Fibroblast of upper back skin (primary cell): ENCODE measurements around the gene HSF2BP.
A peak's percentile ranks its signal among the peaks of the same experiment; 100 is the strongest.

Experiments used
- DNase-seq: peaks from one replicate; pipeline ENCODE4 v3.0.0-alpha.2; 2013

HSF2BP gene

GRCh38 chr21:43648171-43648570 is 11.1 kb downstream of the HSF2BP start:
- DNase-seq = no peak

DNA sequence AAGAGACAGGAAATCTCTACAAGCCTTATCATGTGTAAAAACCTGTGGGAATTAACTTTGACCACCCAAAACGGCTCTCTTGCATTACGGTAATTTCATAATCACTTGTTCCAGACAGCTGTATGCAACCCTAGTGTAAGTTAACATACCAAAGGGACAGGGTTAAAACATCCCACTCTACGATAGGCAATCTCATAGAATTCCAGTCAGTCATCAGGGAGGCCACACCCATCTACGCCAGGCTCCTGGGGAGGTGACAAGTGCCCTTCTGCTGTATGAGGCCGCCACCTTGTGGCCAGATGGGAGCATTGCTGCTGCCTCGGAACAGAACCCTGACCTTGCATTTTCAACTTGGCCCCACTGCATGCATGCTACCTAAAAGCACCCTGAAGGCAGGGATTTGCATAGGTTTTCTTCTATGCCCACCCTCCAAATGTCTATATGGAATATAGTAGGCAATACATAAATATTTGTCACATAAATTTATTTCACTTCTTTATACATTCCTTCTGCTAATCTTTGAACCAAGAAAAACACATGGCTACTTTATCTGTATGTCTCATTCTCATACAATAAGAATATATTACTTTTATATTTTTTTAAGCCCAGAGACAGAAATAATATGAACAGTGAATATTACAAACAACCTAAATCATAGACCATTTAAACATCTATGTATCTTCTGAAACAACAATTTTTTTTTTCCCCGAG is 12.6 kb downstream of the HSF2BP start:
- peak; percentile 93 for DNase-seq

DNA sequence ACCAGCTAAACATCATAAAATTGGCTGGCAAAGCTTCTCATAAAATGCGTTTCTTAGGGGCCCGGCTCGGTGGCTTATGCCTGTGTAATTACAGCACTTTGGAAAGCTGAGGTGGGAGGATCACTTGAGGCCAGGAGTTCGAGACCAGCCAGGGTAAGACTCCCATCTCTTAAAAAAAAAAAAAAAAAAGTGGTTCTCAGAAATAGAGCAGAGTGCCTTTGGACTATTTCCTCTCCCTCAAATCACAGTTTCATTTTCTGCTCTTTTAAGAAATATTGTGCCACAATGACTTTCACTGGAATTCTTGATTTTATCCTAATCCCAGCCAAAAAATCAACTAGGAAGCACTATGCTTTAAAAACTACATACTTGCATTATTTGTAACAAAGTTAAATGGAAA is 13.3 kb downstream of the HSF2BP start:
- no peak for DNase-seq

GRCh38 chr21:43645136-43645891 is 14.0 kb downstream of the HSF2BP start:
- DNase-seq = peak; percentile 85

GRCh38 chr21:43644609-43645008 is 14.7 kb downstream of the HSF2BP start:
- peak; percentile 38 for DNase-seq

- no peak for DNase-seq
Measured at GRCh38 chr21:43644071-43644470, 15.2 kb downstream of the HSF2BP start.

DNA sequence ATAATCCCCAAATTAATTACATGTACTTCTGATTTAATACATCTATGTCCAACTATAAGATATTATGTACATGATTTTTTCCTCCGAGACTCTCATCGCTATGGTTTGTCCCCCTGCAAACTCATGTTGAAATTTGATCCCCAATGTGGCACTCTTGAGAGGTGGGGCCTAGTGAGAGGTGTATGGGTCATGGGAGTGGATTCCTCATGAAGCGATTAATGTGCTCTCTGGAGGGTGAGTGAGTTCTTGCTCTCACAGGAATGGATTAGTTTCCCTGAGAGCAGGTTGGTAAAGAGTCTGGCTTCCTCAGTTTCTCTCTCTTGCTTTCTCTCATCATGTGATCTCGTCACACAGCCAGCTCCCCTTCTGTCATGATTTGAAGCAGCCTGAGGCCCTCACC is 16.1 kb downstream of the HSF2BP start:
- no peak for DNase-seq

DNA sequence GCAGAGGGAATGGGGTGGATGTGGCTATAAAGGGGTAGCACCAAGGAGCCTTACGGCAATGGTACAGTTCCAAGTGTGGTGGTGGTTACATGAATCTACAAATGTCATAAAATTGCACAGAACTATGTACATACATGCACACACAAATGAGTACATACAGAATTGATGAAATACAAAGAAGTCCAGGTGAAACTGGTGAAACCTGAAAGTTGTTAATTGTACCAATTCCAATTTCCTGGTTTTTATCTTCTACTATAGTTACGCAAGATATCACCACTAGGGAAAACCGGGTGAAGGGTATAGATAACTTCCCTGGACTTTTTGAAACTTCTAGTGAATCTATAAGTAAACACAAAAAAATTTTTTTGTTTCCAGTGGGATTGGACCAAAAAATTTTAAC is 18.9 kb downstream of the HSF2BP start:
- DNase-seq = no peak

DNA sequence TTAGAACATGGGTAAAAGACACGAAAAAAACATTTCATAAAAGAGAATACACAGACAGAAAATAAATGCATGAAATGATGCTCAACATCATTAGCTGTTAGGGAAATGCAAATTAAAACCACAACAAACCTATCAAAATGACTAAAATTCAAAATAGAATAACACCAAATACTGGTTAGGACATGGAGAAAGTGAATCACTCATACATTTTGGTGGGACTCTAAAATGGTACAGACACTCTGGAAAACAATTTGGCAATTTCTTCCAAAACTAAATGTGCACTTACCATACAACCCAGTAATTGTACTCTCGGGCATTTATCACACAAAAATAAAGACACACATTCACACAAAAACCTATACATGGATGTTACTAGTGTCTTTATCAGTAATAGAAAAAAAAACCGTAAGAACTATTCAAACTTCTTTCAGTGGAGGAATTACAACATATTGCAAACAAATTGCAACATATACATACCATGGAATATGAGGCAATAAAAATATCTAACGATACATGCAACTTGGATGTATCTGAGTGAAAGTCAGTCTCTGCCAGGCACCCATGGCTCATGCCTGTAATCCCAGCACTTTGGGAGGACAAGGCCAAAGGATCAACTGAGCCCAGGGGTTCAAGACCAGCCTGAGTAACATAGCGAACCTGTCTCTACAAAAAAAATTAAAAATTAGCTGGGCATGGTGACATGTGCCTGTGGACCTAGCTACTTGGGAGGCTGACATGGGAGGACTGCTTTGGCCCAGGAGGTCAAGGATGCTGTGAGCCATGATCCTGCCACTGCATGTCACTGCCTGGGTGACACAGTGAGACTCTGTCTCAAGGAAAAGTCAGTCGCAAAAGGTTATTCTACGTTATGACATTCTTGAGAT is 19.6 kb downstream of the HSF2BP start:
- DNase-seq = peak; percentile 84

- no peak for DNase-seq
Measured at GRCh38 chr21:43637530-43638158, 21.6 kb downstream of the HSF2BP start.

DNA sequence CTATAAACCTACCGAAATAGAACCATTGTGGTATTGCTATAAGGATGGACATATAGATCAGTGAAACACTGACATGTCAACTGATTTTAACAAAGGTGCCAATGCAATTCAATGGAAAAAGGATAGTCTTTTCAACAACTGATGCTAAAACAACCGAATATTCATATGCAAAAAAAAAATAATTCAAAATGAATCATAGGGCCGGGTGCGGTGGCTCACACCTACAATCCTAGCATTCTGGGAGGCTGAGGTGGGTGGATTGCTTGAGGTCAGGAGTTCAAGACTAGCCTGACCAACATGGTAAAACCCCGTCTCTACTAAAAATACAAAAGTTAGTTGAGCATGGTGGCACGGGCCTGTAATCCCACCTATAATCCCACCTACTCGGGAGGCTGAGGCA is 23.9 kb downstream of the HSF2BP start:
- no peak for DNase-seq

- peak; percentile 63 for DNase-seq
Measured at GRCh38 chr21:43634618-43635017, 24.7 kb downstream of the HSF2BP start.

DNA sequence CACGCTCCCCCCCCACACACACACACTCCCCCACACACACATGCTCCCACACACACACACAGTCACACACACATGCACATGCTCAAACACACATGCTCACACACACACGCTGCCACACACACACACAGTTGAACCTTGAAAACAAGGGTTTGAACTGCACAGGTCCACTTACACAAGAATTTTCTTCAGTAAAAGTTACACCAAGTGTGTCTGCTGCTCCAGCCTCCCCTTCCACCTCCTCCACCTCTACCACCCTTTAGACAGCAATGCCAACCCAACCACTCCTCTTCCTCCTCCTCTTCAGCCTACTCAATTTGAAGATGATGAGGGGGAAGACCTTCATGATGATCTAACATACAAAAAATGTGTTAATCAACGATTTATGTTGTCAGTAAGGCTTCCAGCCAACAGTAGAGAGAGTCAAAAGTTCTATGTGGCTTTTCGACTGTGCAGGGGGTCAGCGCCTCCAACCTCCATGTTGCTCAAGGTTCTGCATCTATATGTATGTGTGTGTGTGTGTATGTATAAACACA is 26.8 kb downstream of the HSF2BP start:
- DNase-seq = peak; percentile 38

DNA sequence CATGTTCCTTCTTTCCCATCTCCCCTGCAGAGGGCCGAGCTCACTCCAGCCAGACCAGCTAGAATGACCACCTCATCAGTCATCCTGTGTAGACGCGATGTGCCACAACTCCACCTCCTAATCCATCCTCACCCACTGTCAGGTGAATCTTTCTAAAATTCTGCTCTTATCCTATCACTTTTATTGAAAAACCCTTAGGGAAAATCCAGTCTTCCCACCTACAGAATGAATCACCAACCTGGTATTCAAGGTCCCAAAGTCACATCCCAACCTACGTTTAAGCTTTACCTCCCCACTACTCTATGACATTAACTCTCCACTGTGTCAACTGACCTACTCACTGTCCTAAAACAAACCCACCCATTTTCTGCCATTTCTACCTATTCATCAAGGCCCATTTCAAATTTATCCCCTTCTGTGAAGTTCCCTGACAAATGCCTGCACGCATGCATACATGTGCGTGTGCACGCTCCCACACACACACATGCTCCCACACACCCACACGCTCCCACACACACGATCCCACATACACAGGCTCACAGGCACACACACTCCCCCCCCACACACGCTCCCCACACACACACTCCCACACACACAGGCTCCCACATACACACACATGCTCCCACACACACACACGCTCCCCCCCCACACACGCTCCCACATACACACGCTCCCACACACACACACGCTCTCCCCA is 27.7 kb downstream of the HSF2BP start:
- no peak for DNase-seq

- DNase-seq = no peak
Measured at GRCh38 chr21:43627527-43627926, 31.8 kb downstream of the HSF2BP start.

- no peak for DNase-seq
Measured at GRCh38 chr21:43626390-43626789, 32.9 kb downstream of the HSF2BP start.

DNA sequence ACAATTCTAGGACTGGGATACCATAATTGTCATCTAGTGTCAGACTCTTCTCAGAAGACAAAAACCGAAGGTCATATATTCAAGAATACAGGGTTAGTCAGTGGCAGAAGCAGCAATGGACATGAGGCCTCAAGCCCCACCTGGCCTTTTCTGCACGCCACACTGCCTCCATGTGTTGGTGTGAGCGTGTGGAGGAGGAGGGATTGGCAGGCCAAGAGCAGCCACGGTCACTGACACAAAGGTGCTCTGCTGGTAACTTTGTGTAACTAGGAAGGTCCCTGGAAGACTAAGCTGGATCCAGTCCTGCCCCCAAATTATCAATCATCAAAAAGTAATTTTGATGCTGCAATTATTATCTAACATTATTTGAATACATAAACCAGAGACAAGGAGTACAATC is 34.9 kb downstream of the HSF2BP start:
- DNase-seq = no peak

GRCh38 chr21:43623588-43623987 is 35.7 kb downstream of the HSF2BP start:
- DNase-seq = no peak

GRCh38 chr21:43622796-43623195 is 36.5 kb downstream of the HSF2BP start:
- DNase-seq = no peak

DNA sequence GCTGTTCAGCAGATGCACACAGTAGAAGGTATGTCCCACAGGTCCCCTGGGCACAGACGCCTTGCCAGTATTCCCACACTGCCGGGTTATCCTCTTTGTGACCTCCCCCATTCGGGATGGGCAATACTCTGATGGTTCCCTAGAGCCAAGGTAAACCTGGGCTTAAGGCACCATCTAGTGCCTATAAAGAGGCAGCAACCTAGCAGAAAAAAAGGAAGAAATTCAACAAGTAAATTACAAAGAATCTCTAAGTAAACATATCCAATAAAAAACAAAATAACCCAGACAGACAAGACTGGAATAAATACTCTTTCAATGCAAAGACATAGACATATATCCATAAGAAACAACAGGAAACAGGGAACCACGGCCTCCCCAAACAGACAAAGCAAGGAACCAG is 39.4 kb downstream of the HSF2BP start:
- no peak for DNase-seq

DNA sequence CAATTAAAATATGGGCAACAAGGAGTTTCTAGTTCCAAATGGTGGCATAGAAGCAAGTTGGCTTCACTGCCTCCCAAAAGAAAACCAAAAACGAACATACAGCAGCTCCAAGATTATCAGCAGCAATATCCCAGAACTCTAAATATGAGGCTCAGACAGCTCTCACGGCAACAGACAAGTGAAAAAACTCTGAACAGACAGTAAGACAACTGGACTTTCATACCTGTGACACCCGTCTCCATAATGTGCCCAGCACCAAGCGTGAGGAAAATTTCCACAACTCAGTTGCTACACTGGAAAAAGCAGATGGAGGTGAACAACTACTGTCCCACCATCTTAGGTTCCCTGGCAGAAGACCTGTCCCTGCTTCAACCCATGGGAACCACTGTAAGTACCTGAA is 39.9 kb downstream of the HSF2BP start:
- DNase-seq = no peak

DNA sequence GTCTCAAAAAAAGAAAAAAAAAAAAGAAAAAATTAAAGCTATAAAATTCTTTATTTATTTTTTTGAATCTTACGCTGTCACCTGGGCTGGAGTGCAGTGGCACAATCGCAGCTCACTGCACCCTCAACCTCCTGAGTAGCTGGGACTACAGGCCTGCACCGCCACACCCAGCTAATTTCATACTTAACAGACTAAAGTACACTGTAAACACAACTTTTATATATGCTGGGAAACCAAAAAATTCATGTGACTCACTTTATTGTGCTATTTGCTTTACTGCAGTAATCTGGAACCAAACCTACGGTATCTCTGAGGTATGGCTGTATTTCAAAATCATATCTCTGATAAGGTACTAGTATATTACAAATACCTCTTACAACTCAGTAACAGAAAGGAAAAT is 40.3 kb downstream of the HSF2BP start:
- no peak for DNase-seq
